IPS DF 19.7 (cell line): ENCODE results near the gene NEMF.
A peak's percentile ranks its signal among the peaks of the same experiment; 100 is the strongest.
"Not testable (repeated sequence)": the region's sequence is repeated elsewhere in the genome, so short reads cannot be mapped to it uniquely, and the experiment has no call there.

ENCODE experiments used
- DNase-seq: peaks from one replicate; pipeline ENCODE4 v3.0.0-alpha.2; 2013; ENCODE audit warnings: low read depth, low spot score

The NEMF gene

DNA sequence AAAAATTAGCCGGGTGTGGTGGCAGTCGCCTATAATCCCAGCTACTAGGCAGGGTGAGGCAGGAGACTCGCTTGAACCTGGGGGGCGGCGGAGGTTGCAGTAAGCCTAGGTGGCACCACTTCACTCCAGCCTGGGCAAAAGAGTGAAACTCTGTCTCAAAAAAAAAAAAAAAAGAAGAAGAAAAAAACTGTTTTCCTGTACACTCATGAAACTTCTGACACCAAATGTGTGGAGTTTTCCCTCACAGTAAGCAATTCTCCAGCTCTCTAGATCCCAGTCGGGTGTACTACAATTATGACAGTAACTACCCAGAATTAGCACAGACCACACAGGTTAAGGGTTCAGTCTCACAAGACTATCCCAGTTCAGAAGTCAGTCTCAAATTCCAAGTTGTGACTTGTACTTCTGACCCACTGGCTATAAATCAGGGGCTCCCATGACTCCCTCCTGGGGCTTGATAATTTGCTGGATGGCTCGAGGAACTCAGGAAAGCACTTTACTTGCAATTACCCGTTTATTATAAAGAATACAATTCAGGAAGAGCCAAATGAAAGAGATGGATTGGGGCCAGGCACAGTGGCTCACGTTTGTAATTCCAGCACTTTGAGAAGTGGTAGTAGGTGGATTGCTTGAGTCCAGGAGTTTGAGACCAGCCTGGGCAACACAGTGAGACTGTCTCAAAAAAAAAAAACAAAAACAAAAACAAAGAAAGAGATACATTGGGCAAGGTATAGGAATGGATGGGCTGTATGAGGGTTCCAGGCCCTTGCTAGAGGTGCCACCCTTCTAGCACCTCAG is 27.9 kb upstream of the NEMF start:
- DNase-seq: no peak

DNA sequence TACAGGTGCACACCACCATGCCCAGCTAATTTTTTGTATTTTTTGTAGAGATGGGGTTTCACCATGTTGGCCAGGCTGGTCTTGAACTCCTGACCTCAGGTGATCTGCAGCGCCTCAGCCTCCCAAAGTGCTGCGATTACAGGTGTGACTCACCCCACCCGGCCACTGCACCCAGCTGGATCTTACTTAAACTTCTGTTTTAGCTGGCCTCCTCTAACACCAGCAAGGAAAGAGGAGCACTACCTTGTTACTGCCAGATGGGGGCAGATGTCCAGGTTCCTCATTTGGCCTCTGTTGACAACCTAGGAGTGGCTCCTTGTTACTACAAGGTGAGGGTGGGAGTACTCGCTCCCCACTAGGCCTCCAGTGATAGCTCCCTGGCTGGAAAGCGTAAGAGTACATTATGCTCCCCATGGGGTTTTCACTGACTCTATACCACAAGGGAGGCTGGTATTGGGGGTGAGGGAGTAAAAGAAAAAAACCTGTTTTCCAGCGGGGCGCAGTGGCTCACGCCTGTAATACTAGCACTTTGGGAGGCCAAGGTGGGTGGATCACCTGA is 27.1 kb upstream of the NEMF start:
- peak; percentile 77 for DNase-seq

DNA sequence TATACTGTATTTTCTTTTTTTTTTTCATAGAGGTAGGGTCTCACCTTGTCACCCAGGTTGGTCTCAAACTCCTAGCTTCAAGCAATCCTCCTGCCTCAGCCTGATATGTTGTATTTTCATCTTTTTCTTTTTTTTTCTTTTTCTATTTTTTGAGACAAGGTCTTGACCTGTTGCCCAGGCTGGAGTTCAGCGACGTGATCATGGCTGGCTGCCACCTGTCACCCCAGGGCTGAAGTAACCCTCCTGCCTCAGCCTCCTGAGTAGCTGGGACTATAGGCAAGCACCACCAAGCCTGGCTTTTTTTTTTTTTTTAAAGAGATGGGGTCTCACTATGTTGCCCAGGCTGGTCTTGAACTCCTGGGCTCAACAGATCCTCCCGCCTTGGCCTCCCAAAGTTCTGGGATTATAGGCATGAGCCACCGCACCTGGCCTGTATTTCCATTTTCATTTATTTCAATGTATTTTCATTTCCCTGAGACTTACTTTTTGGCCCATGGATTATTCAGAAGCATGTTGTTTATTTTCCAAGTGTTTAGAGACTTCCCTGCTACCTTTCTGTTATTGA is 24.1 kb upstream of the NEMF start:
- DNase-seq: no peak

DNA sequence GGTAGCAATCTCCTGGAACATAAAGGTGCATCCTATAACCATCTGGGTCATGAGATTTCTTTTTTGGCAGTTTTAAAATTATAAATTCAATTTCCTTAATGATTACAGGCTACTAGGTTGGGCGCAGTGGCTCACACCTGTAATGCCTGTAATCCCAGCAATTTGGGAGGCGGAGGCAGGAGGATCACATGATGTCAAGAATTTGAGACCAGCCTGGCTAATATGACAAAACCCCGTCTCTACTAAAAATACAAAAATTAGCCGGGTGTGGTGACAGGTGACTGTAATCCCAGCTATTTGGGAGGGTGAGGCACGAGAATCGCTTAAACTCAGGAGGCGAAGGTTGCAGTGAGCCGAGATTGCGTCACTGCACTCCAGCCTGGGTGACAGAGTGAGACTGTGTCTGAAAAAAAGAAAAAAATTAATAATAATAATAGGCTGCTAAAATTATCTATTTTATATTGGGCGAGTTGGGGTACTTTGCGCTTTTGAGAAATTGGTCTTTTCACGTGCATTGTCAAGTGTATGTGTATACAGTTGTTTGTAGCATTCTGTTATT is 23.1 kb upstream of the NEMF start:
- no peak for DNase-seq

DNA sequence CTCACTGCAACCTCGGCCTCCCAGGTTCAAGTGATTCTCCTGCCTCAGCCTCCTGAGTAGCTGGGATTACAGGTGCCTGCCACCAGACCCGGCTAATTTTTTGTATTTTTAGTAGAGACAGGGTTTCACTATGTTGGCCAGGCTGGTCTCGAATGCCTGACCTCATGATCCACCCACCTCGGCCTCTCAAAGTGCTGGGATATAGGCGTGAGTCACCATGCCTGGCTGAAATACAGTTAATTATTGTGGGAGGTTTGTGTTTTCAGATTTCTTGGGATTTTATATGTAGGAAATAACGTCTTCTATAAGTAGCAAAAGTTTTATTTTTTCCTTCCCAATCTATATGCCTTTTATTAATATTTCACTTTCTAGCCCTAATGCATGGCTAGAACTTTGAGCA is 21.0 kb upstream of the NEMF start:
- DNase-seq: not testable (repeated sequence)

DNA sequence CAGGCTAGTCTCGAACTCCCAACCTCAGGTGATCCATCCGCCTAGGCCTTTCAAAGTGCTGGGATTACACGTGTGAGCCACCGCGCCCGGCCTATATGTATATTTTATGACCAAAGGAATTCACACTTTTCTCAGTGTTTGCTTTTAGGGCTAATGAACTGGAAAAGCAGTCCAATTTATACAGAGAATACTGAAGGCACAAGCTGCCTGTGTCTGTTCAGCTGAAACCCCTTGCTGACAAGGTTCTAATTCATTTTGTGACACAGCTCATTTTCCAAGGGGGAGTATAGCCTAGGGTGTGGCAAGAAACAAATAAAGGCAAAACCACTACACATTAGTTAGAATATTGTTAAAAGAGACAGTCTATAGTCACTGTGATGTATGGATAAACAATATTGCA is 18.3 kb upstream of the NEMF start:
- no peak for DNase-seq

DNA sequence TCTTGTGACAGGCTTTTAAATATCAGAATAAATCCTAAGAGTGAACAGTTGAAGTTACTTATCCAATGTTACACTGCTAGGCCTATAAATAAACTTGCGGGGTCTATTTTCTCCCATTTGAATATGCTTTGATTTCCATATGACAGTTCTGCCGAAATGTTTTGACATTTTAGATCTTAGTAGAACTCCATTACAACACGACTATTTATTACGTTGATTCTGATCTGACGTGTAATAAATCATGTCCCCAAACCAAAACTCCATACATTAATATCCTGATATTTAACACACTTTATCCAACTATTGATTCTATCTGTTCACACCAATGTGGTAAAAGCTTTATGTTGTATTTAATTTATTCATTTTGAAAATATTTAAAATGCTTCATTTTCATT is 16.1 kb upstream of the NEMF start:
- DNase-seq: no peak

DNA sequence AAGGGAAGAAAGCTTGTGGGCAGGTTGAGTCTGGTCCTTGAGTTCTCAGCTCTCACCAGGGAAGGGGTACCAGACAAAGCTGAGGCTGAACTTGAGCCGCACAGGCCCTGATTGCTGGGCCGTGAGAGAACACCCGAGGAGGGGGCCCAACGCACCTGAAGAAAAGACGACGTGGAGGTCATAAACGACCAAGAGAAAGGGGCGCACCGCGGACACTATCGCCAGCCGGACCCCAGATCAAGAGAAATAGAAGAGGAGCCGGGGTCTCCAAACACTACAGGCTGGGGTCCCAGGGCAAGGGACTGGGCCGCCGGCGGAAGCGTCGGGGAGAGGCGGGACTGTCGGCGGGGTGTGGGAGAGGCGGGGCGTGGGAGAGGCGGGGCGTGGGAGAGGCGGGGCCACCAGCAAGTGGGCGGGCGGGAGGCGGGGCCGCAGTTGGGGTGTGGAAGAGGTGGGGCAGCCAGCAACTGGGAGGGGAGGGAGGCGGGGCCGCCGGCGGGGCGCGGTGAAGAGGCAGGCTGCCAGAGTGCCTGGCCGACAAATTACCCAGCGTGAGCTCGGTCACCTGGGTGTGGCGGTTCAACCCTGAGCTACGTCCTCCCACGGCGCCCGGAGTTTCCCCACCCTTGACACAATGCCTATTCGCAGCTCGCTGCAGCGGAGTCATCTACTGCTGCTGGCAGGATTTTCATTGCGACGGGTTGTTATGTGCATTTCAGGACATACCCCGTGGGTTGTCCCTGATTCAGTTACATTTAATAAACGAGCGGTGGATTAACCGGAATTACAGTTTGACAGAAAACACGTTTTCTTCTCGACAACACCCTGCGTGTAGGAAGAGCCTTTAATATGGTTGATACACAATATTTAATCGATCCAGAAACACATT is 15.5 kb upstream of the NEMF start:
- DNase-seq: peak; percentile 63

DNA sequence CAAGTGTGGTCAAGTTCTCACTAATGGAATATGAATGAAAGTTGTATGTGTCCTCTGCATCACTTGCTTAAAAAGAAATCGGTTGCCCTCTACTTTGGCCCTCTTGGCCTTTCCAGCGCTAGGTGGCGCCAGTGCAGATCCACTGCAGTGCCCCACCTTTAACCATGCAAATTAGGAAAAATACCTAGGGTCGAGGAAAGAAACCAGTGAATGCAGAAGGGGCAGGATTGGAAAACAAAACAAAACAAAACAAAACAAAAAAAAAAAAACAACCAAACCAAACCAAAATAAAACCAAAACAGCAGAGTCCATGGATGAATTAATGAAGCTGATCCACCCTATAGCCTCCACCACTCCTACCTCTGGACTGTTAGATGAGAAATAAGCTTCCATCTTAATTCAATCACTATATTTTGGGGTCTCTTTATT is 12.9 kb upstream of the NEMF start:
- DNase-seq: no peak

DNA sequence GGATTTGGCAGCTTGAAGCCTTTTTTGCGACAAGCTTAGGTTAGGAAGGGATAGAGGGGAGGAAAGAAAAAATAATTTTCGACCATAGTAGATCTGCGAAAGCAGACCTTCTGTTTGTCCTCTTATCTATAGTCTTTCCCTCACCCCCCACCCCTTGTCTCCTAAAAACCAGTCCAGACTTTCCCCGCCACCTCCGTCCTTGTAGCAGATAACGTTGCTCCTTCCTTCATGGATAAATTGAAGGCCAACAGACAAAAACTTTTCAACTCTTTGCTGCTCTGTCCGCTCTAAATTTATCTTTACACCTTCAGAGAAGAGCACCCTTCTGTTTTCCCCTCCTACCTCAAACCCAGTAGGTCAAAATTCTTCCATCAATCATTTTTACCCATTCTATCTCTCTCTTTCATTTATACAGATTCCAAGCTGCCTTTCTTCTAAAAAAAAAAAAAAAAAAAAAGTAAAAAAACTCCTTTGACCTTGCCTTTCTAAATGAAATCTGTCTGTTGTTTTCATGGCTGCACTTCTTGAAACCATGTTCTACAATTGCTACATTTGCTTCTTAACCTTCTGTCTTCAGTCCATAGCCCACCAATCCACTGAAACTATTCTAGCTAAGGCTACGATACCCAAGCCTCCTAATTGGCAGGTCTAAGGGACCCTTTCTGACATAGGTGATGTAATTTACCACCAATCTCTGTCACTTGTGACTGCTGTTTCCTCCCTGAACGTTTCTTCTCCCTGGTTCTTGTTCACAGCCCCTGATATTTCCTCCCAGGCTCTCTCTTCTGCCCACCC is 11.1 kb upstream of the NEMF start:
- DNase-seq: no peak

DNA sequence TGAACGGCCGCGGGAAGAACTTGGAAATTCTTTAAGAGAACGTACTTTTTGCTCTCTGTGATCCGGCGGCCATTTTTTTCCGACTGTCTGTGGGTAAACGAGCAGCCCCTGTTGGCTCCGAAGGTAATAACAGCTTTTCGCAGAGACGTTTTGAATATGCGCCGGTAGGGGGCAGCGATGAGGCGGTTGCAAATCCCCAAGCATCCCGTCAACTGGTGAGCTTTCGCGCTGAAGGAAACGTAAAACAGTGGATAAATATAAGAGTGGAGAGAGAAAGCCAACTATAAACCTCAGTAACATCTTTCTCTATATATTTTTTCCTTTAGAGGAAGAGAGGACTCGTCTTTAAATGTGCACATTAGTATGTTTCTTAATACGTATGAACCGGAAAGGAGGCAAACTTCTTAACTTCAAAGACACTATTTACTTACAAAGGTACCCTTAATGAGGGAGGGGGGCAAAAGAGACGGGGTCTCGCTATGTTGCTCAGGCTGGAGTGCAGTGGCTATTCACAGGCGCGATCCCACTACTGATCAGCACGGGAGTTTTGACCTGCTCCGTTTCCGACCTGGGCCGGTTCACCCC is 9.6 kb upstream of the NEMF start:
- DNase-seq: no peak

DNA sequence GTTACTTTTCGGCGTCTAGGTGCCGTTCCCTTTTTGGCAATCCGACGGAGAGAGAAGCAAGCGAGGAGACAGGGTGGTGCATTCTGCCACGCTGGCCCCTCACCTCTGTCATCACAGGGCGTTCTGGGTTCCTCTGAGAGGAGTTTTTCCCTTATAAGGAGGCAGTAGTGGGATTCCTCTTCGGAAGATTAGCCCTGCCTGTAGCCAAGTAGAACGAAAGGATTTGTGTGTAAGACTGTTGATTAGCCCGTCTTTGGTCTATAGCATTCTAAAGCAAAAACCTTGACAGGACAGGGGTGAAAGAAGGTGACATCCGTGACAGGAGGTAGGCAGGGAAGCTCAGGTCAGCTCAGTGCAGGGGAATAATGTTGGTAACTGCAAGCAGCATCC is 9.1 kb upstream of the NEMF start:
- no peak for DNase-seq

DNA sequence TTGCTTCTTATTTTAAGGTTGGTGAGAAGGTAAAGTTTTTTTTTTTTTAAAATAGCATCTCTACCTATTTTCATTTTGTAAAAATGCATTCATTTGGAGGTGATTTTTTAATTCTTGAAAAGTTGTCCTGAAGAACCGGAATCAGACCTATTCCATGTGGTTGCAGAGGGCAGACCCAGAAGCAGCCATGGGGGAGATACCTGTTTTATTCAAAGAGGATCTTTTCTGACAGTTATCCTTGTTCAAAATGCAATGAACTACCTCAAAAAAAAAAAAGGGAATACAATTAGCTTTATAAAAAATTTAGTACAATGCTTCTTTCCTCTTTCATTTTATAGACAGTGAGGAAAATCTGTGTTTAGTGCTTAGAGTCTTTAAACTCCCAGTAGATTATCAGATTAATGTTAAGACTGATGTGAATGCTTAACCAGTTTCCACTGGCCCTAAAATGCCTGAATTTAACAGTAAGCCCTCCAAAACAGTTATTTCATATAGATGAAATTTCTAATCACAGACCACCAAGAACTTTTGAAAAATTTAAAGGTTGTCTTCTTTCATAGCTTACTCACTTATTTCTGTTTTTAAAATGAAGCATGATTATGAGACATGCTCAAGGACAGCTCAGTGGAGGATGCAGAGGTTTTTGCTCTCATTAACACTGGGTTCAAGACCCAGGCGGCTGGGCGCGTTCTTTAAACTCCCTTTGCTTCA is 8.6 kb upstream of the NEMF start:
- DNase-seq: no peak

DNA sequence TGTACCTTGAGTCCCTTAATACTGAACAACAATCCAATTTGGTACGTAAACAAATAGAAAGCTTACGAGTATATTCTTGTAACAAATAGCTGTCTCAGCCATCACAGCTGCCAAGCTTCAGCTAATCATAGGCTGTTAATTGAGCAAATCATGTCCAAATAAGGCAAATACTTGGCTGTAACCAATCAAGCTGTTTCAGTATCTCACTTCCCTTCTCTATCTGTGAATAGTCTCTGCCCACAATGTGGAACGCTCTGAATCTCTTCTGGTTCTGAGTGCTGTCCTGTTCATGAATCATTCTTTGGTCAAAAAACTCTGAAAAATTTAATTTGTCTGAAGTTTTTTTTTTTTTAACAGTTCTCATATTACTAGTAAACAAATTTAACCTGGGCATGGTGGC is 5.8 kb upstream of the NEMF start:
- no peak for DNase-seq

DNA sequence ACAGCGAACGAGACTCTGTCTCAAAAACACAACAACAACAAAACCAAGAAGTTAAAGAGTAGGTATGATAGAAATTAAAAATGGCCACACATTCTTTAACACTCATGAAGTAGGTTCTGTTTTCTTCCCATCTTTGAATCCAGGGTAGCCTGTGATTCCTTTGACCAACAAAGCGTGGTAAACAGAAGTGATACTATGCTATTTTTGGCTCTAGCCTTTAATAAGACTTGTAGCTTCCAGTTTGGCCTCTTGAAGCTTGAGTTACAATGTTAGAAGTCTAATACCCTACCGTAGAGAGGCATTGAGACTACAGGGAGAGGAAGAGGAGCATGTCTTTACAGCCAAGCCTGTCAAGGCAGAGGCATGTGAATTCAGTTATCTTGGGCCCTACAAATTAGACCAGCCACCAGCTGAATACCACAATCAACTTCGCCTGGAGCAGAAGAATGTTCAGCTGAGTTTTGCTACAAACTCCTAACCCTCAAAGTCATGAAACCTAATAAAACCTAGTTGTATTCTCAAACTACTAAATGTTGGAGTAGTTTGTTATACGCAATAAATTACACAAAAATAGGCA is 4.9 kb upstream of the NEMF start:
- no peak for DNase-seq

DNA sequence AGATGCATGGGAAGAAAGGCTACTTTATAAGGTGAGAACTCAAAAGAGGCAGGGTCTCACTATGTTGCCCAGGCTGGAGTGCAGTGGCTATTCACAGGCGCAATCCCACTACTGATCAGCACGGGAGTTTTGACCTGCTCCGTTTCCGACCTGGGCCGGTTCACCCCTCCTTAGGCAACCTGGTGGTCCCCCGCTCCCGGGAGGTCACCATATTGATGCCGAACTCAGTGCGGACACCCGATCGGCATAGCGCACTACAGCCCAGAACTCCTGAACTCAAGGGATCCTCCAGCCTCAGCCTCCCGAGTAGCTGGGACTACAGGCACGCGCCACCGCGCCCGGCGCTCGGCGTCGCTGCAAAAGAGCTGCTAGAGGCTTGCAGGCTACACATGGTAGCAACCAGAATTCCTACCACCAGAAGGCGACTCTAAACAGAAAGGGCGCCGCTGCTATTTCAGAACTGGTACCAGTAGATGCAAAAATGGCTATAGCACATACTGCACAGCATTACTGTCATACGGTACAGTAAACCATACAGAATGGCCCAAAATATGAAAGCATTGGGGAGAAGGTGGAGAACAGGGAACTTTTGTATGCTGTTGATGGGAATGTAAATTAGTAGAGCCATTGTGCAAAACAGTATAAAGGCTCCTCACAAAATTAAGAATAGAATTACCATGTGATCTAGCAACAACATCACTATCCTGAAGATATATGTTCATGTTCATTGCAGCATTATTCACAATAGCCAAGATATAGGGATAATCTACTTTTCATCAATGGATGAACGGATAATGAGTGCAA is 1.2 kb upstream of the NEMF start:
- peak; percentile 52 for DNase-seq

DNA sequence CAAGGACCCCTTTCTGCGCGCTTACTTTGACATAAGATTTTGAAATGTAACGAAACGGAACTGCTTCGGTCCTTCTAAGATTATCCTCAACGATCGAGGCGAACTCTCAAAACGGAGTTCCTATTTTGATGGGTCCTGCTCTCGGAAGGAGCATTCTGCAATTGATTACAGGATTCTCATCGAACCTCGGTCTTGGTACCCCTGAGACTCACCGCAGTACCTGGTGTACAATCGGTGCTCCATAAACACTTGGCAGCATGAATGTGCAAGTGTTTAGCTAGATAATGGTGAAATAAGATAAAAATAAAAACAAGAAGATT is 530 bp upstream of the NEMF start:
- no peak for DNase-seq

DNA sequence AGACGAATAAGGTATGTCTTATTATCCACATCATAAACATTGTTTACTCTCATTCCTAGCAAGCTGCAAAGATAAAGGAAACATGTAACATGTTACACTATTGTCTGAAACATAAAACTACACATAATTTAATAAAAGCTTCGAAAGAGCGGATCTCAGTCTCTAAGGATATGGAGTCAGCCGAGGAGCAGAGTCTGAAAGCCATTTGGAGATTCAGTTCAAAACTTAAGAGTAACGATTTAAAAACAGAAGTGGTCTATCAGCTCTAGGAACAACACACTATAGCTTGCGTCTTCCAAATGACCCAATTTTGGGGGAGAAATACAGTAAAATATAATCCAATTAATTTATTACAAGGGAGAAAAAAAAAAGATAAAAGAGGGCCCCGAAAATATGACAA is 775 bp downstream of the NEMF start:
- no peak for DNase-seq

DNA sequence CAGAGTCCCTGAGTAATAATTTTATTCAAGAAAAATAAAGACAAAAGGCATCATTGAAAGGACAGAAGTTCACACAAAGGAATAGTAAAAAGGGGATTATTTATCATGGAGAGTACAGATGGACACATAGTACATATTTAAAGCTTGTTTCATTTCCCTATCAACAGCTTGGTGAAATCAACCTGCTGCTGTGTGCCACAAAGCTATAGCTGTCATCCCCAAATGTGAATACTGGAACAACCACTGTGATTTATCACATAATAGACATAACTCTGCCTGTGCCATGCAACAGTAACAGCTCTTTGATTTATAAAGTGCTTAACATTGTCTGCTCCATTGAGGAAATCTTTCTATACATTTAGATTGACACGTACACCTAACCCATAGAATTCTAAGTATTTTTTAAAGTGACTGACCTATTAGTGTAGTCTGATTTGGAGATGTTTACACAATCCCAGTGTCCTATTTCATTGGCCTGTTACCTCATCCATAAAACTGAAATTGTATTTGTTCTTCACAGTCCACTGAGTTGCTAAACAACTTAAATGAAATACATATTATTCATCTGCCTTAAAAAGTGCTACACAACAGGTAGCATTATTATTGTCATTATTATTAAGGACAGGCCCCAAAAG is 3.3 kb downstream of the NEMF start:
- DNase-seq: no peak
